Measurements from ENCODE around the gene NMRAL1.

NMRAL1 gene

GRCh38 chr16:4501071-4501478, 26.6 kb upstream of the NMRAL1 start:
- DNase-seq = no peak

GRCh38 chr16:4500272-4500671, 25.8 kb upstream of the NMRAL1 start:
- DNase-seq = peak; percentile 51

DNA sequence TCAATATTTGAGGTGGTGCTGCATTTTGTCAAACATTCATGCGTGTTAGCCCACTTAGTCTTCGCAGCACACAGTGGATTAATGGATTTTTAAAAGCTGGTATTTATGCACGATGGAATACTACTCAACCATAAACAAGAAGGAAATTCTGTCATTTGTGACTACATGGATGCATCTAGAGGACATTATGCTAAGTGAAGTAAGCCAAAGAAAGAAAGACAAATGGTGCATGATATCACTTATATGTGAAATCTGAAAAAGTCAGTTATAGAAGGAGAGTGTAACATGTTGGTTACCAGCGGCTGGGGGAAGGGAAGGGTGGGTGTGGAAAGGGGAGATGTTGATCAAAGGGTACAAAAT, 24.8 kb upstream of the NMRAL1 start:
- DNase-seq = no peak

GRCh38 chr16:4498546-4499195, 24.2 kb upstream of the NMRAL1 start:
- no peak for DNase-seq

- DNase-seq = no peak
Observed at GRCh38 chr16:4496305-4496704, 21.9 kb upstream of the NMRAL1 start.

DNA sequence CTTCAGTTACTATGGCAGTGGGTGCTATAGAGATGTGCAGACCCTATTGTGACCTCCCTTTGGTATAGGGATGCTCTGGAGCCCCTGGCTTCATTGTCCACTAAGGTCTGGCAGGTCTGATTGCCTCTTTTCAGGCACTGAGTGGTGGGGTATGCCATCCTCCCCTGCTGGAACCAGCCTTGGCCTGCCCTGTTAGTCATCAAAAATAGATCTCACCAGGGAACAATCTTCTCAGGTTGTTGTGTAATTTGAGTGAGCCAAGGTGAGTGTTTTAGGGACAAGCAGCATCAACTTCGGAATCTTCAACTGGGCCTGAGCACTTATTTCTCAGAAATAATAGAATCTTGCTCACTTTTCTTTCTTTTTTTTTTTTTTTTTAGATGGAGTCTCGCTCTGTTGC, 21.3 kb upstream of the NMRAL1 start:
- no peak for DNase-seq

GRCh38 chr16:4494746-4495490, 20.5 kb upstream of the NMRAL1 start:
- no peak for DNase-seq

GRCh38 chr16:4491898-4492297, 17.5 kb upstream of the NMRAL1 start:
- DNase-seq = no peak

GRCh38 chr16:4489030-4489429, 14.6 kb upstream of the NMRAL1 start:
- no peak for DNase-seq

GRCh38 chr16:4488499-4488967, 14.1 kb upstream of the NMRAL1 start:
- no peak for DNase-seq

DNA sequence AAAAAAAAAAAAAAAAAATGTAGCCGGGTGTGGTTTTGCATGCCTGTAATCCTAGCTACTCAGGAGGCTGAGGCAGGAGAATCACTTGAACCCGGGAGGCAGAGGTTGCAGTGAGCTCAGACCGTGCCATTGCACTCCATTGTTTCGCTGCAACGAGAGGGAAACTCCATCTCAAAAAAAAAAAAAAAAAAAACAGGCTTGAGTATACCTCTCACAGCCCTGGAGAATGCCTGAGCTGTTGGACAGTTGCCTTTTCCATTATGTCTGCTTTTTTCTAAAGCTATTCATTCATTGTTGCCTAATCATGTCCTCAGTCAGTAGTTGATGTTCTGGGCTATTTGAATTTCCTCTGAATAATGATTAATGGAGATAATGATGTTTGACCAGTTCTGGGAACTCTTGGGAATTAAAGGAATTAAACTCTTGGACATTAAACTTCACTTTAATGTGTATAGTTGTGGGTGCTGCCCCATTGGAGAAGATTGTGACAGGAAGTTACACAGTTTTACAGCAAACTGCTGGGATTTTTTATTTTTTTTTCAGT, 13.6 kb upstream of the NMRAL1 start:
- DNase-seq = no peak

- no peak for DNase-seq
Observed at GRCh38 chr16:4486126-4486893, 11.9 kb upstream of the NMRAL1 start.

- no peak for DNase-seq
Observed at GRCh38 chr16:4481963-4482362, 7.5 kb upstream of the NMRAL1 start.

- DNase-seq = no peak
Observed at GRCh38 chr16:4481526-4481925, 7.1 kb upstream of the NMRAL1 start.

DNA sequence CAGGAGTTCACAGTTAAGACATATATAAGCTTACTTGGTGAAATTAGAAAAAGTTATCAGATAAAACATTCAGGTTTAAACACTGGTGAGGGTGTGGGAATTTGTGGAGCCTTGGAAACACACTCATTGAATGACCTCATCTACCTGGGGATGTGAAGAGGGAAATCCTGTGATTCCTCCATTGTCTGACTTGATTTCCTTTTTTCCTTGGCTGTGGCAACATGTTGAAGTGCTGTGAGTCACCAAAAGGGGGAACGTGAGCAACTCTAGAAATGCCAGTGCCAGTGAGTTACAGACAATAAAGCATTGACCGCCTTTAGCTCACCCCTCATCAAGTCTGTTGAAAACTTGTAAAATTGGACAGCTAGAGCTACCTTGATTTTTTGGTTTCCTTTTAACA, 3.5 kb upstream of the NMRAL1 start:
- peak; percentile 58 for DNase-seq

- peak; percentile 97 for DNase-seq
Observed at GRCh38 chr16:4475880-4476788, 1.7 kb upstream of the NMRAL1 start, which contains the start of gene HMOX2. Gene HMOX2 (plus strand): TSS chr16:4476398. CDS start chr16:4505525, 29,127 bp downstream.

DNA sequence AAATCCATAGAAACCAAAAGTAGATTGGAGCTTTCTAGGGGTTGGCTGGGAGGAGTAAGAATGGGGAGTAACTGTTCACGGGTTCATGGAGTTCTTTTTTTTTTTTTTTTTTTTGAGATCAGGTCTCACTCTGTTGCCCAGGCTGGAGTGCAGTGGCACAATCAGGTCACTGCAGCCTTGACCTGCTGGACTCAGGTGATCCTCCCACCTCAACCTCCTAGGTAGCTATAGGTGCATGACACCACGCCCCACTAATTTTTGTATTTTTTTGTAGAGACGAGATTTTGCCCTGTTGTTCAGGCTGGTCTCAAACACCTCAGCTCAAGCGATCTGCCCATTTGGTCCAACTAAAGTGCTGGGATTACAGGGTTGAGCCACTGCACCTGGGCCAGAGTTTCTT, 1.5 kb downstream of the NMRAL1 start:
- peak; percentile 16 for DNase-seq

DNA sequence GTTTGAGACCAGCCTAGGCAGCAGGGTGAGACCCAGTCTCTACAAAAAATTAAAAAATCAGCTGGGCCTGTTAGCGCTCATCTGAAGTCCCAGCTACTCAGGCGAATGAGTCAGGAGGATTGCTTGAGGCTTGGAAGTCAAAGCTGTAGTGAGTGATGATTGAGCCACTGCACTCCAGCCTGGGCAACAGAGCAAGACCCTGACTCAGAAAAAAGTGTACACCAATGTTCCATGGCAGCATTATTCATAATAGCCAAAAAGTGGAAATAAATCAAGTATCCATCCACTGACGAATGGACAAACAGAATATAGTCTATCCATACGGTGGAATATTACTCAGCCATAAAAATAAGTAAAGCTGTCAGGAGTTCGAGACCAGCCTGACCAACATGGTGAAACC, 2.6 kb downstream of the NMRAL1 start:
- no peak for DNase-seq

GRCh38 chr16:4468972-4469371, 5.5 kb downstream of the NMRAL1 start:
- DNase-seq = no peak

DNA sequence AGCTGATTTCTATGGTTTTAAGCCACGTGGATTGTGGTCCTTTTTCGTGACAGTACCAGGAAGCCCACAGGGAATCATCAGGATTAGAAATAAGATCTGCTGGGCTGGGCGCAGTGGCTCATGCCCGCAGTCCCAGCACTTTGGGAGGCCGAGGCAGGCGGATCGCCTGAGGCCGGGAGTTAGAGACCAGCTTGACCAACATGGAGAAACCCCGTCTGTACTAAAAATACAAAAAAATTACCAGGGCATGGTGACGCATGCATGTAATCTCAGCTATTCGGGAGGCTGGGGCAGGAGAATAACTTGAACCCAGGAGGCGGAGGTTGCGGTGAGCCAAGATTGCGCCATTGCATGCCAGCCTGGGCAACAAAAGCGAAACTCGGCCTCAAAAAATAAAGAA, 6.5 kb downstream of the NMRAL1 start:
- DNase-seq = no peak

- no peak for DNase-seq
Observed at GRCh38 chr16:4465977-4466779, 8.2 kb downstream of the NMRAL1 start.
